Measurements from ENCODE around the gene ARHGAP26.

GRCh38 chr5:143013176-143013891 lies 243.2 kb downstream of the ARHGAP26 start:
- no peak for TF ChIP-seq YY1 (IDR thresholded peaks at IDR 0.05; ENCODE audit: insufficient read depth, insufficient read length)
- no peak for TF ChIP-seq ZNF274 (IDR thresholded peaks at IDR 0.05; ENCODE audit: low read depth, low read length)
- no peak for TF ChIP-seq SUZ12 (IDR thresholded peaks at IDR 0.05; ENCODE audit: extremely low read depth, insufficient read depth, insufficient read length)

All from NT2/D1 (cell line).